AG08396 (cell line): ENCODE measurements around the gene ADAMTS15.

Experiments used
- DNase-seq: peaks from one replicate; pipeline ENCODE4 v3.0.0; 2012; ENCODE audit warnings: low spot score, mixed read lengths

ADAMTS15 gene

GRCh38 chr11:130462931-130463330, 14.5 kb downstream of the ADAMTS15 start:
- DNase-seq: no peak

- no peak for DNase-seq
Observed at GRCh38 chr11:130464291-130464812, 15.9 kb downstream of the ADAMTS15 start.

- DNase-seq: no peak
Observed at GRCh38 chr11:130465263-130465662, 16.8 kb downstream of the ADAMTS15 start.

- DNase-seq: no peak
Observed at GRCh38 chr11:130467116-130467900, 18.9 kb downstream of the ADAMTS15 start.

DNA sequence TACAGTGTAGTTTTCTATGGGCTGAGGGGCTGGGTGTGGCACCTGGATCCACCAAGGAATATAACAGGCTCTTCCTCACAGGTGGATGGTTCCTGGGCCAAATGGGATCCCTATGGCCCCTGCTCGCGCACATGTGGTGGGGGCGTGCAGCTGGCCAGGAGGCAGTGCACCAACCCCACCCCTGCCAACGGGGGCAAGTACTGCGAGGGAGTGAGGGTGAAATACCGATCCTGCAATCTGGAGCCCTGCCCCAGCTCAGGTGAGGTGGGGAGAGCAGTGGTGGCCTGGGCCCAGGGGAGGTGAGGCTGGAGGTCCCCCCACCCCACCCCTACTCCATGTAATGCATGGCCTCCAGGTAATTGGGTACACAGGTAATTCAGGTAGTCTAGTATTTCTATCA, 20.7 kb downstream of the ADAMTS15 start:
- DNase-seq: no peak

- DNase-seq: no peak
Observed at GRCh38 chr11:130470832-130471706, 22.6 kb downstream of the ADAMTS15 start.

DNA sequence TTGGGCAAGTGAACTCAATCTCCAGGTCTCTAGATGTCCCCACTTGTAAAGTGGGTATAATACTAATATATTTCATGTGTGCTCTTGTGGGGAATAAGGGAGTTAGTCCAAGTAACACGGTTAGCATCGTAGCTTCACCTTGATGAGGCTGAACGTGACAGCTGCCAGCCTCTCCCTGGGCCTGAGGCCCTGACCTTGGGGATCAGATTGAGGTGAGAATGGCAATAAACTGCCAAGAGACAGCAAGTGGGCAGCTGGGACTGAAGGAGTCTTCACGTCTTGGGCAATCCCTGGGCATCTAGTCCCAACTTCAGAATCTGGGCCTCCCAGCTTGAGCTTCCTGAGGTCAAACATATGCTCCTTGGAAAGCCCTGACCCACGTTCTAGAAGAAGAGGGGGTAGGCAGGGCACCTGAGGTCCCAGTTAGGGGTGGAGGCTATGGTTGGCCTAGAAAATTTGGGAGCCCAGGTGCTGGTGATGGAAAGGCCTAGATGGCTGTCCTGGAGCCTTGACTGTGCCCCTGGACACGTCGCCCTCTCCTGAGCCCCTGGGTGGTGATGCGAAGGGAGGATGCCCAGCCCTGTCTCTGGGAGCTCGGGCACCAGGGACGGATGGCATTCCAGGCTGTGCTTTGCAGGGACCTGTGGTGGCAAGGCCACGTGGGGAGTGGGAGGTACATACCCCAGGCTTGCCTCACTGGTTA, 23.4 kb downstream of the ADAMTS15 start:
- DNase-seq: no peak

GRCh38 chr11:130472434-130472961, 24.1 kb downstream of the ADAMTS15 start:
- DNase-seq: no peak

DNA sequence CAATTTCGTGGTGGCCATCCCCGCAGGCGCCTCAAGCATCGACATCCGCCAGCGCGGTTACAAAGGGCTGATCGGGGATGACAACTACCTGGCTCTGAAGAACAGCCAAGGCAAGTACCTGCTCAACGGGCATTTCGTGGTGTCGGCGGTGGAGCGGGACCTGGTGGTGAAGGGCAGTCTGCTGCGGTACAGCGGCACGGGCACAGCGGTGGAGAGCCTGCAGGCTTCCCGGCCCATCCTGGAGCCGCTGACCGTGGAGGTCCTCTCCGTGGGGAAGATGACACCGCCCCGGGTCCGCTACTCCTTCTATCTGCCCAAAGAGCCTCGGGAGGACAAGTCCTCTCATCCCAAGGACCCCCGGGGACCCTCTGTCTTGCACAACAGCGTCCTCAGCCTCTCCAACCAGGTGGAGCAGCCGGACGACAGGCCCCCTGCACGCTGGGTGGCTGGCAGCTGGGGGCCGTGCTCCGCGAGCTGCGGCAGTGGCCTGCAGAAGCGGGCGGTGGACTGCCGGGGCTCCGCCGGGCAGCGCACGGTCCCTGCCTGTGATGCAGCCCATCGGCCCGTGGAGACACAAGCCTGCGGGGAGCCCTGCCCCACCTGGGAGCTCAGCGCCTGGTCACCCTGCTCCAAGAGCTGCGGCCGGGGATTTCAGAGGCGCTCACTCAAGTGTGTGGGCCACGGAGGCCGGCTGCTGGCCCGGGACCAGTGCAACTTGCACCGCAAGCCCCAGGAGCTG, 24.8 kb downstream of the ADAMTS15 start:
- DNase-seq: no peak

DNA sequence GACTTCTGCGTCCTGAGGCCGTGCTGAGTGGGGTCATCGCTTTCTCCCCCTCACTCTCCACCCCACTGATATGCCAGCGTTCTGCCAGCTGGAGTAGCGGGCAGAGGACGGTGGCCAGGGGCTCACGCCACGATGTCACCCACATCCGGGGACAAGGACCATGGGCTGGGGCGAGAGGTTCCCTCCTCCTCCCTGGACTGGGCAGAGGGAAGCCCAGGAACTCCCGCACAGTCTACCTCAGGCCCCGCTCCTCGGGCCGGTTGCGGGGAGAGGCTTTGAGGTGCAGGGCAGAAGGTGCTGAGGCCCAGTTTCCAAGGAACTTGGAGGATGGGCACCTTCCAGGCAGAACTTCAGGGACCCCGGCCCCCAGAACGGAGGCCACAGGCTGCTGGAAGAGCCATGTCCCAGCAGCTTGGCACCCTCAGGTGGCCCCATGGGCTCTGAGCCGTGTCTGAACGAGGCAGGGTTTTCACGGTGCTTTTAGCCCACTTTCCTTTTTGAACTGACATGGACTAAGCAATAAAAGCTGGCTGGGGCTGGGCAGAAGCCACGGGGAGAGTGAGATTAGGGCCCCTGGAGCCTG, 25.4 kb downstream of the ADAMTS15 start:
- DNase-seq: no peak

DNA sequence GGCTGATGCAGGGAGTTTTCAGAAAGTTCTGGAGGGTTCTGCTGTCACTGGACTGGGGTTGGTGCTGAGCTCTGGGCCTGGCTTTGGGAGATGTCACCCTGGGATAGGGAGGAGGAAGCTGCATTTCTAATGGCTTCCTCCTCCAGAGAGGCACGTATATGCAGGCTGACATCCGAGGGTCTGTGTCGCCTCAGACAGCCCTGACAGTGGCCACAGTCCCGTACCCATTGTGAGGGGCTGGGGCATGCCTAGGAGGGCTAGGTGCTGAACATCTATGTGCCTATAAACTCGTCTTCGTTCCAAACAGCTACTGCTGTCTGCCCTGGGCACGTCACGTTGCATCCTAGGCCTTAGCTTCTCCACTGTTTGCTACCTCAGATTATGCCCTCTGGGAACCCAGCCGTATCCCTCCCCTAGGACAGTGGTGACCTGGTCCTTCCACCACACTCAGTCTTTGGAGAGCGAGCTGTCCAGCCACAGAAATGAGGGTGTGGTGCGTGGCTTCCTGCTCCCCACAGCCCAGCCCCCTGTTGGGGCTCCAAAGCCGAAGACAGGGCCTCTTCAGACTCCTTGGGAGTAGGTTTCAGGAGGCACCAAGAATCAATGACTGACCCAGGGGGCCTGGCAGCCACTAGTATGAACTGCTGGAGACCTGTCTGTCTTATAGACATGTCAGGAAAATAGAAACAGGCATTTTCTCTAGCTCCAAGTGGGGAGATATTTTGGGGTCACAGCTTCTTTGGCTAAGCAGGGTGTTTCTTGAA, 26.4 kb downstream of the ADAMTS15 start:
- no peak for DNase-seq

DNA sequence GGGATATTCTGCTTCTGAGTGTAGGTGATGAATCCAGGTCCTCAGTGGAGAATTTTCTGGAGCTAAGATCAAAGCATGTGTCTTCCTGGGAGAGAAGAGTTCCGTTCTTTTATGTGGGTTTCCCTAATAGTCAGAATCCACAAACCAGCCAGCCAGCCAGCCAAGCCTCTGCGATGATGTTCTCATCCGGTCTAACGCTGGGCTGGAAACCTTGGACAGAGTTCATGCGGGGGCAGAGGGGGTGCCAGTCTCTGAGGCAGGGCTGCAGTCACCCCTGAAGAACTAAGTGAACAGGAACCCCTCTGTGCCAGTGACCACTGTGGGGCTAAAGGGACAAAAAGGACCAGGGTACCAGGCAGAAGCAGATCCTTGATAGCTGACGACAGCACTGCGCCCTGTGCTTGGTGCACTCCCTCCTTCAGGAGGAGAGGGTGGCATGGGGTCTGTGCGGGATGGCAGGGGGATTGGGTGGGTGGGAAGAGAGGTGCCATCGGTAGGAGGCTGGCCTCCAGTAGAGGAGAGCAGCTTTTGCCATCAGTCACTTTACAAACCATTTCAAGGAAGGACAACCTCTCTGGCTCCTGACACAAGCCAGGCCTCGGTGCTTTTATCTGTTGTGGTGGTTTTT, 27.1 kb downstream of the ADAMTS15 start:
- no peak for DNase-seq

DNA sequence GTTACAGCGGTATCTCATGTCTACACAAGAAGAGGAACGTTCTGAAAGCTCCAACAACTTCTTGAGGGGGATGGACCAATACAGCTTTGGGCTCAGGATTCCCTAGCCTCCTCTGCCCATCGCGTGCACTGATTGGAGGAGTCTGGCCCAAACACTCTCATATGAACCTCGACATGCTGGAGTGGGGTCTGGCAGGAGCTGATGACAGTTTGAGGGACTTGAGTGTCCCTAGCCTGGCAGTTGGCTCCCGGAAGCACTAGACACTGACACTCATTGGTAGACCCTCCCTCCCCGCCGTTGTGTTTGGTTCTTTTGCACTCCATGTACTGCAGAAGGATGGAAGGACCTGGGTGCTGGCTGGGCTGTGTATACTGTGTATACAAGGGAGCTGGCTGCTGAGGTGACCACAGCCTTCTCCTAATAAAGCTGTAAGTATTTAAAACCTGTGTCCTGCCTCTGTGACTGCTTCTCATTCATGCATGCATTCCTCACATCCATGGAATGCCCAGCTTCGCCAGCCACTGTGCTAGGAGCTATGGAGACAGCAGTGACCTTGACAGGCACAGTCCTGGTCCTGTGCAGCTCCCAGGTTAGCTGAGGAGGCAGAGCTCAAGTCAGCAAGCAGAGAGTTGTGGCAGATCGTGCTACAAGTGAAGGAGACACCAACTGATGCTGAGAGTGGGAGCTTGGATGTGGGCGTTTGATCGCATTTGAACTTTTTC, 27.9 kb downstream of the ADAMTS15 start:
- DNase-seq: peak; percentile 62

DNA sequence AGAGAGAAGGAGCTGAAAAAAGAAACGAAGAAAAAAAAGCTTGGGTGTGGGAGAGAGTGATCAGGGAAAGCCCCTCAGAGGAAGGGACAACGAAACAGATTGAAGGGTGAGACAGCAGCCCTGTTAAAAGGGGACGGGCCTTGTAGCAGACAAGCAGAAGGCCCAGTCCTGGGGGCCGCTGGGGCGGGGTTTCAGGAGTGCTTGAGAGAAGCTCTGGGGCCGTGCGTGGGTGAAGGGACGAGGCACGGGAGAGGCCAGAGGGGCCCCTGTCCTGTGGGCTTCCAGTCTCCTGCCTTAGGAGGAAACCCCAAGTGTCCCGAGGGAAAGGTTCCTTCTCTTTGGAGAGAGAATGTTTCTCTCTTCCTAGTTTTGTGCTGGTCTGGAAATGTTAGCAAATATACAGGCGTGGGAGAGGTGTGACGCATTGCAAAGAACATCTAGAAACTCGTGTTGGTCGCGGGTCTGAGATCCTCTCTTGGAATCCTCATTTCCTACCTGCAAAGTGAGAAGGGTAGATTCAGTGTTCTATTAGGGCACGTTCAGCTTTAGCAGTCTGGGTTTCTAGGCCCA, 28.6 kb downstream of the ADAMTS15 start:
- peak; percentile 5 for DNase-seq

DNA sequence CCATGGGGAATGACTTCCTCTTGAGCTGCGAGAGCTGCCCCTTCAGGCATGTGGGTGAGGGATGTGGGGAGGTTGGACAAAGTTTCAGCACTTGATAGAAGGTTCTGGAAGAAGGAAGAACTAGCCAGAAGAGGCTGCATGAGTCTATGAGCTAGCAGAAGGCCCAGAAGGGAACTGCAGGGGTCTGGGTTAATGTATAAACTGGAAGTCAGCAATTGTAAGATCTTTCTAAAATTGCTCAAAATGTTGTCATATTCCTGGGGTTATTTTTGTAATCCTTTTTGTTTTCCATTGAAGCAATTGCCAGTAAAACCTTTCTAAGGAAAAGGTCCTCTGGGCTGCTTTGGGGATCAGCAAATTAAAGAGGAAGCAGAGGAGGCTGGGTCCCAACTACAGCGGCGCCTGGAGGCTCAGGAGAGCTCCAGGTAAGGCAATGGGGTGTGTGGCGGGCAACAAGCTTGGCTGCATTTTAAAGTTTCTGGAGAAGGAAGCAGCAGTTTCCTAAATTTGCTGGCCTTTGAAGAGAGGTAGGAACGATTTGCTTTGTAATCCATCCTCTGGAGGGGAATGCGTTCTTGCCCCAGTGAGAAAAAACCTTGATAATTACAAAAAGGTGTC, 29.2 kb downstream of the ADAMTS15 start:
- DNase-seq: peak; percentile 29

- peak; percentile 96 for DNase-seq
Observed at GRCh38 chr11:130478204-130478701, 29.8 kb downstream of the ADAMTS15 start.

DNA sequence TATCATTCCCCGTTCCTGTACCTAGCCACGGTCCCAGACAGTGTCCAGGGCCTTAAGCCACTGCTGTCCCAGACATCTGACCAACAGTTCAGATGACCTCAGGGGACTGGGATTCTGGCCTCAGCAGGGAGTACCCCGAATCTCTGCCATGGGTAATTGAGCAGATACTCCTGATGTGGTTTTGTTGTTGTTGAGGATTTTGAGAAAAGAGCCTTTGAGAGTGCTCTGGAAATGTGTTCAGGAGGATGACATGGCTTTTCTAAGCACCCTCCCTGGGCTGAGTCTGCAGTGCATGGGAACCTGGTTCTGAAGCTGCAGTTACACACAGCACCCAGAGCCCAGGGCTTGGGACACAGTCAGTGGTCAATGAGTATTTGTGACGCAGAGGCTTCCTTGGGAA, 30.4 kb downstream of the ADAMTS15 start:
- peak; percentile 39 for DNase-seq

- peak; percentile 43 for DNase-seq
Observed at GRCh38 chr11:130480186-130480585, 31.7 kb downstream of the ADAMTS15 start.
